Urinary bladder (tissue), 4 donors: ENCODE data around the gene TMC3. TPM values are rescaled to one million over a fixed set of nuclear protein-coding genes. Genes with fewer than 3 reads are reported as not detected.

Source experiments
- DNase-seq: peaks from one replicate; pipeline ENCODE4 v3.0.0-alpha.2; 2015; ENCODE audit errors: extremely low spot score
- H3K27ac ChIP-seq: one replicate; pipeline ENCODE4 v1.5.1; 2013; ENCODE audit warnings: low read depth, mild to moderate bottlenecking, moderate library complexity
- H3K36me3 ChIP-seq: one replicate; pipeline ENCODE4 v1.6.1; 2013; ENCODE audit warnings: mild to moderate bottlenecking, moderate library complexity; ENCODE audit not compliant: insufficient read depth
- H3K4me1 ChIP-seq: one replicate; pipeline ENCODE4 v1.6.1; 2013; ENCODE audit warnings: mild to moderate bottlenecking, moderate library complexity; ENCODE audit not compliant: insufficient read depth
- H3K4me3 ChIP-seq: one replicate; pipeline ENCODE4 v1.5.1; 2013; ENCODE audit warnings: low read depth, low read length
- WGBS: extraction: QIAGEN DNeasy Blood & Tissue Kit; methylation state at CpG from one replicate; pipeline ENCODE4 v1.1.7; 2013; 5-methylcytosine and 5-hydroxymethylcytosine counted together
- polyA plus RNA-seq: library from polyadenylated mRNA; stranded (reverse); fragments of 200-250 nt; gene quantifications from one replicate; pipeline ENCODE4 v1.2.3, GENCODE V29; 2013
- total RNA-seq: library from RNA; depleted of rRNA; stranded (reverse); fragments of >200 nt; gene quantifications from one replicate; pipeline ENCODE4 v1.2.3, GENCODE V29; 2014
- donor health status: healthy with polysubstance abuse.
- donor health status: healthy.

TMC3 gene
- total and polyA plus RNA-seq, 2 donors, result 0.62 to 0.95 TPM

DNA sequence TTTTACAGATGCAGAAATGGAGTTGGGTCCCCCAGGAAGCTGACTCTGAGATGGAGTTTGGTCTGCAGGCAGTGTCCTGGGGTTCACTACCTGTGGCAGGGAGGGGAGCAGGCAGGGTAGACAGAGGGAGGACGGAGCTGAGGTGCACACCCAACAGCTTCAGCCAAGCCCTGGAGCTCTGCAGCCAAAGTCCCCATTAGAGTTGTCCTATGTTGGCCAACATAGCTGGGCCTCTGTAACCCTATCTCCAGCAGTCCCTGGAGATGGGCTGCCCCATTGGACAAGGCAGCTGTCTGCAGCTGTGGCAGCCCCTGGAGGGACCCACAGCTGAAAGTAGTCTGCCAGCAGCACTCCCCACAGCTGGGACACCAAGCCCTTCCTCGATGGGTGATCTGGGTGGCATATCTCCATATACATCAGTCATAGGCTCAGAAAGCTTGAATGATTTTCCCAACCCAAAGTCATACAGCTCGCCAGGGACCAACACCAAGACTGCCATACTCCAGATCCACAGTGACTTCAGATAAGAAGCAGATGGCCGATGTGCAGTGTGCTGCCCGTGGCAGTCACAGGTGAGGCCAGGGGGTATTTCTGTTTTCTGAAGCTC is 82.0 kb downstream of the TMC3 start:
- 70% methylated on average over 5 of the region's 5 CpGs for WGBS

DNA sequence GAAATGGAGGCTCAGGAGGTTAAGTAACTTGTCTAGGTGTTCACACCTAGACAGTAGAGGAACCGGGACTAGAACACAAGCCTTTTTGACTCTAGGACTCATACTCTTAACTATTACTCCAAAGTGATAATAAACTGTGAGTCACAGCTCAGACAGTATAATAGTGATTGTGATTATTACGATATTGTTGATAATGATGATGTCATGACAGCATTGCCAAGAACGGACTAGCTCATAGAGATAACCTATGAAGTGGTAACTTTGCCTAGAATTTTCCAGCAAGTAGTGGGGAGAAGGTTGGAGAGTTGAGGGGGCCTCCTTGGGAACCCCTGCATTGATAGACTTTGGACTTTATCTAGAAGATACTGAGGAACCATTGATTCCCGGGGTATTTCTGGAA is 84.1 kb downstream of the TMC3 start:
- no peak for DNase-seq
- no peak overlapping the region for H3K4me3 ChIP-seq
- no peaks in the 10 kb centered on the region for H3K36me3 ChIP-seq
- WGBS, result 83% methylated on average over 4 of the region's 4 CpGs
- no peak overlapping the region for H3K27ac ChIP-seq
- H3K4me1 ChIP-seq, result no peaks in the 10 kb centered on the region

More for the DNA sequence above, 82.0 kb downstream of the TMC3 start:
- H3K4me3 ChIP-seq, result no peak overlapping the region
- DNase-seq, result no peak
- H3K4me1 ChIP-seq, result no peaks in the 10 kb centered on the region
- peak overlapping the region; percentile 13 for H3K27ac ChIP-seq
- no peaks in the 10 kb centered on the region for H3K36me3 ChIP-seq

DNA sequence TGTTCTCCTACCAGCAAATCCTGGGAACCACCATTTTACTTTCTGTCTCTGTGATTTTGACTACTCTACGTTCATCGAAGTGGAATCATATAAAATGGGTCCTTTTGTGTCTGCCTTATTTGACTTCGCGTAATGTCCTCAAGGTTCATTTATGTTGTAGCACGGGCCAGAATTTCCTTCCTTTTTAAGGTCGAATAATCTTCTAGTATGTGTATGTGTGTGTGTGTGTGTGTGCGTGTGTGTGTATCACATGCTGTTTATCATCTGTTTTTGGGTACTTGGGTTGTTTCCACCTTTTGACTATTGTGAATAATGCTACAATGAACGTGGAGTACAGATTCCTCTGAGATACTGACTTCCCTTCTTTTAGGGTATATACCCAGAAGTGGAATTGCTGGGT is 85.4 kb downstream of the TMC3 start:
- no peak overlapping the region for H3K4me3 ChIP-seq
- no peaks in the 10 kb centered on the region for H3K4me1 ChIP-seq
- H3K36me3 ChIP-seq, result no peaks in the 10 kb centered on the region
- DNase-seq, result no peak
- no peak overlapping the region for H3K27ac ChIP-seq
- WGBS, result 85% methylated on average over 8 of the region's 8 CpGs

DNA sequence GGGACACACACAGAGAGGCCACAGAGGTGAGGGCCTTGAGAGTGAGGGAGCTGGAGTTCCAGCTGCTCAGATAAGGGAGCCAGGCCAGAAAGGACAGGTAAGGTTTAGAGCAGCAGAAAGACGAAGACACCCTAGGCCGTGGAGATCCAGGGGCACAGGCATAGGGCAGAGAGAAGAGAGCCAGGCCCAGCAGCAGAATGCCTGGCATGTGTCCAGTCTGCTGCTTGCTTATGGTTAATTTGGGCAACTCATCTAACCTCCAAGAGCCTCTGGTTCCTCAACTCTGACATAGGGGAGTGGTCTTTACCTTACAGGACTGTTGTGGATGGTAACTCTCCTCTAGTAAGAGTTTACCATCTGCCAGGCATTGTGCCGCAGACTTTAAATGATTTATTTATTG is 86.0 kb downstream of the TMC3 start:
- Histone ChIP-seq H3K4me1 (no peaks in the 10 kb centered on the region), H3K36me3 (no peaks in the 10 kb centered on the region), H3K27ac (no peak overlapping the region), H3K4me3 (no peak overlapping the region)
- DNase-seq, result no peak
- 97% methylated on average over 3 of the region's 3 CpGs for WGBS

DNA sequence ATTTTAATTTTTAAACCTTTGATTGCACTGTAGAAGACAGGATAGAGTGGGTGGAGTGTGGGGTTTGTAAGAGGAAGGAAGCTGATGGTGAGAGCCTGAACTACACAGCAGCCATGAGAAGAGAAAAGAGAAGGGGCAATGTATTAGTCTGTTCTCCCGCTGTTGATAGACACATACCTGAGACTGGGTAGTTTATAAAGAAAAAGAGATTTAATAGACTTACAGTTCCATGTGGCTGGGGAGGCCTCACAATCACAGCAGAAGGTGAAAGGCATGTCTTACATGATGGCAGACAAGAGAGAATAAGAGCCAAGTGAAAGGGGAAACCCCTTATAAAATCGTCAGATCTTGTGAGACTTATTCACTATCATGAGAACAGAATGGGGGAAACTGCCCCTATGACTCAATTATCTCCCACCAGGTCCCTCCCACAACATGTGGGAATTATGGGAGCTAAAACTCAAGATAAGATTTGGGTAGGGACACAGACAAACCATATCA is 87.3 kb downstream of the TMC3 start:
- DNase-seq, result no peak
- no peak overlapping the region for H3K4me3 ChIP-seq
- H3K36me3 ChIP-seq, result no peaks in the 10 kb centered on the region
- H3K4me1 ChIP-seq, result no peaks in the 10 kb centered on the region
- H3K27ac ChIP-seq, result no peak overlapping the region
- 87% methylated on average over 2 of the region's 2 CpGs for WGBS

DNA sequence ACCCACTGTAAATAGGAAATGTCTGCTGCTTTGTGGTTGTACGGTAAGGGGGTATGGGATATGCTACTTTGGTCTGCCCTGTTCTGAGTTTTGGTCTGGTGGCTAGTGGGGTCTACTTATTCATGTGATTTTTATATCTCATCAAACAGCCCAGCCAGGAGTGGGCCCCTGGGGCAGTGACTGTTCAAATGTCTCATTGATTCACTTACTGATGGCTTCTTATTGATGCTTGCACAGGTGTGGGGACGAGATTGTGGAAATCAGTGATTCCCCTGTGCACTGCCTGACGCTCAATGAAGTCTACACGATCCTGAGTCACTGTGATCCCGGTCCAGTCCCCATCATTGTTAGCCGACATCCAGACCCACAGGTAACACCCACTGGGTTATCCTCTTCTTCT is 88.6 kb downstream of the TMC3 start:
- no peak for DNase-seq
- Histone ChIP-seq H3K36me3 (no peaks in the 10 kb centered on the region), H3K27ac (no peak overlapping the region), H3K4me1 (no peaks in the 10 kb centered on the region), H3K4me3 (no peak overlapping the region)
- WGBS, result 96% methylated on average over 6 of the region's 6 CpGs

DNA sequence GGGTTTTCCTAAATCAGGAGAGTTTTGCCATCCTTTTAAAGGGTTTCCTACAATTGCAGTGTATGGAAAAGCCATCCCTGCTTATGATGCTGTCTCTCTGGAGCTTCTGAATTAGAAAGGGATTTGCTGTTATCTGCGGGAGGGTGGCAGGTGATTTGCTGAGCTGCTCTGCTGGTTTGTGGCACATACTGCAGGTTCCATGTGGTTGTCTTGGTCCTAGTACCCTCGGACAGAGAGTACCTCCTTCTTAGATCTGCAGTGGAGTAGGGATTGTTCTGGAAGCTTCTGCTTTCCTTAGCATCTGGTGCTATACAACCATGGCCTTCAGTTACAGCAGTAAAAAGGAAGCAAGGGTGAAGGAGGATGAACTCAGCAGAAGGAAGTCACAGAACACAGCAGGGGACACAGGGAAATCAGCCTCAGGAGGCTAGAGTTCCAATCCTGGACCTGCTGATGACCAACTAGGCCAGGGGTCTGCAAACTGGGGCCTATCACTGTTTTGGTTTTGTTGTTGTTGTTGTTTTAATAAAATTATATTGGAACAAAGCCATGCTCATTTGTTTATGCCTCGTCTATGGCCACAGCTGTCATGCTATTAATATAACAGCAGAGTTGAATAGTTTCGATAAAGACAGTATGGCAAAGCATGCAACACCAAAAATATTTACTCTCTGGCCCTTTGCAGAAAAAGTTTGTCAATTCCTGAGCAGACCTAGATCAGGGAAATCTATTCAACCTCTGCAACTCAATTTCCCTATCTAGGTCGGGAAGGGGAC is 89.6 kb downstream of the TMC3 start:
- Histone ChIP-seq H3K4me3 (no peak overlapping the region), H3K4me1 (peaks cover 3% of the 10 kb centered on the region), H3K27ac (no peak overlapping the region), H3K36me3 (no peaks in the 10 kb centered on the region)
- no peak for DNase-seq
- WGBS, result 65% methylated on average over 5 of the region's 5 CpGs

DNA sequence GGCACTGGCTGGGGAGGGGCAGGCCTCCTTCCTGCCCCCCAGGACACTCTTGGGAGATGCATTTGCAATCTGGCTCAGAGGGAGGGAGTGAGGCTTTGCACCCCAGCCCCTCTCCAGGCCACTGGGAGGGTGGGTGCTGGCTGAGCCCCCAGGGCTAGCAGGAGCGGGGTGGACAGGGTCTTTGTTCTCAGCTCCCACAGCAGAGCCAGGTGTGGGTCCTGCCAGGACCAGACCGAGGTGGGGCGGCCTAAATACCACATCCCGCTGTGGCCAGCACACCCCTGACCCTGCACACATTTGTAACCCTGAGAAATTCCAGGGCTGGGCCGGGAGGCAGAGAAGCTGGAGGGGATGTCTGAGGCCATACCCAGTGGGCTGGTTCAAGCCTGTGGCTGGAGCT is 91.1 kb downstream of the TMC3 start:
- DNase-seq, result no peak
- no peaks in the 10 kb centered on the region for H3K36me3 ChIP-seq
- 95% methylated on average over 5 of the region's 5 CpGs for WGBS
- H3K27ac ChIP-seq, result no peak overlapping the region
- no peak overlapping the region for H3K4me3 ChIP-seq
- H3K4me1 ChIP-seq, result peaks cover 3% of the 10 kb centered on the region

DNA sequence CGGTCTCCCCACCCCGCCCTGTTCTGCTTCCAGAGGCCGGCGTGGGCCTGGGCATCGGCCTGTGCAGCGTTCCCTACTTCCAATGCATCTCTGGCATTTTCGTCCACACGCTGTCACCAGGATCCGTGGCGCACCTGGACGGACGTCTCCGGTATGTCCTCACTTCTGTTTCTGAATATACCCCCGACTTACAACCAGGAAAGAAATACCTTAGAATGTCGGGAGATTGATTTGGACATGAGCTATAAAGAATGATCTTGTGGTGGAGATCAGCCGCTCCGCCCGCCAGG is 91.5 kb downstream of the TMC3 start:
- H3K4me1 ChIP-seq, result peaks cover 3% of the 10 kb centered on the region
- no peak for DNase-seq
- no peak overlapping the region for H3K4me3 ChIP-seq
- 92% methylated on average over 18 of the region's 18 CpGs for WGBS
- H3K27ac ChIP-seq, result no peak overlapping the region
- H3K36me3 ChIP-seq, result no peaks in the 10 kb centered on the region

DNA sequence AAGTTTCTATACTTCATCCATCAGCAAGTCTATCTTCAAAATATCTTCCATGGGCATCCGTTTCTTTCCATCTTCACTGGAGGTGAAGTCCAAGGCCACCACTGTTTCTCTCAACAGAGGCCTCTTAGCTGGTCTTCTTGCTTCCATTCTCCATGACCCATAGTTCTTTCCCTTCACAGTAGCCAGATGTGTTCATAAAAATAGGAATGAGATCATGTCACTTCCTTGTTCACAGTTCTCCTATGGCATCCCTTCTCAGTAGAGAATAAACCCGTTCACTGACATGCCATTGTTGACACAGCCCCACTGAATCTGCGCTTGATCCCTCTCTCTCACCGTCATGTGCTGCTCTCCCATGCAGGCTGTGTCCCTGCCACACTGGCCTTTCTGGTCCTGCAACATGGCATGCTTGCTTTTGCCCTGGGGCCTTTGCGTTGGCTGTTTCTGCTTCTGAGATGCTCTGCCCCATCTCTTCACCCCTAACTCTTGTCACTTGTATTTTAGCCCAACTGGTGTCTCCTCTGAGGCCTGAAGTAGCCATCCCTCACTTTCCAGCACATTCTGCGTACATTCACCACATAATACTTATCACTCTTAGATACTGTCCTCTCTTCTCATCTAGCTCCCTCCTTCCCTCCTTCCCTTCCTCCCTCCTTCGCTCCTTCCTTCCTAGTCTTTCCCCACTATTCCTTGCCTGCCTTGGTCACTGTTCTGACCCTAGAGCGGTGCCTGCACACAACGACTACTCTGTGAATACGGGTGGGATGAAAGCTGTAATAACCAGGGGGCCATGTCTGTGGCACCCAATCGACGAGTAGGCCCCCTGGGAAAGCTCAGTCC is 92.0 kb downstream of the TMC3 start:
- Histone ChIP-seq H3K36me3 (no peaks in the 10 kb centered on the region), H3K4me3 (no peak overlapping the region), H3K4me1 (peaks cover 3% of the 10 kb centered on the region), H3K27ac (no peak overlapping the region)
- WGBS, result 91% methylated on average over 12 of the region's 12 CpGs
- DNase-seq, result no peak

DNA sequence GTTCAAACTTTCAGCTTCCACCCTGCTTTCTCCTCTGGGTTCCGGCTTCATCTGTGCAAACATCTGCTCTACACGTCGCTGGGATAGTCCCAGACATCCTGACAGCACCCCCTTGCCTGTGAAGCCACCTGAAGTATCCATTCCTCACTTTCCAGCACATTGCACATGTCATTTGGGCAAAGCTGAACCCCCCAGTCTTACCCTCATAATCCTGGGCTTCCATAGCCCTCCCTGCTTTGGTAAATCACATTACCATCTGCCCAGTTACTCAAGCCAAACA is 92.6 kb downstream of the TMC3 start:
- Histone ChIP-seq H3K36me3 (no peaks in the 10 kb centered on the region), H3K27ac (no peak overlapping the region), H3K4me1 (peaks cover 3% of the 10 kb centered on the region), H3K4me3 (no peak overlapping the region)
- no peak for DNase-seq
- 95% methylated on average over 3 of the region's 3 CpGs for WGBS
